ENCODE results near the gene CDC42EP5.

- TF ChIP-seq CTCF (conservative IDR thresholded peaks at IDR 0.05) (no peak), EZH2 (IDR thresholded peaks at IDR 0.05; ENCODE audit: low read depth) (peak; percentile 87)
Observed at GRCh38 chr19:54470991-54471782, 1.9 kb downstream of the CDC42EP5 start.

Measured in PC-9 (cell line).